Karpas-422 (cell line): Measurements from ENCODE around the gene TNFSF11. TPM values are rescaled to one million over a fixed set of nuclear protein-coding genes. Genes with fewer than 3 reads are reported as not detected.
"Not testable (repeated sequence)": the region's sequence is repeated elsewhere in the genome, so short reads cannot be mapped to it uniquely, and the experiment has no call there.

Source experiments
- DNase-seq: peaks from one replicate; pipeline ENCODE4 v3.0.0-alpha.2; 2015
- H2AFZ ChIP-seq: fragments of 200-600 bp; sonication (generic); 2 replicates; pipeline ENCODE4 v1.6.1; 2014; ENCODE audit warnings: antibody characterized with exemption, low read length, mixed read lengths
- H3K27ac ChIP-seq: fragments of 200-600 bp; sonication (generic); 2 replicates; pipeline ENCODE4 v1.5.1; 2014; ENCODE audit warnings: mild to moderate bottlenecking, low read length, moderate library complexity
- H3K27me3 ChIP-seq: fragments of 200-600 bp; sonication (generic); 2 replicates; pipeline ENCODE4 v1.6.1; 2014; ENCODE audit warnings: low read length, mixed read lengths
- H3K36me3 ChIP-seq: fragments of 200-600 bp; sonication (generic); 2 replicates; pipeline ENCODE4 v1.6.1; 2014; ENCODE audit warnings: low read length, mixed read lengths; ENCODE audit not compliant: insufficient read depth
- H3K4me1 ChIP-seq: fragments of 200-600 bp; sonication (generic); 2 replicates; pipeline ENCODE4 v1.6.1; 2014; ENCODE audit warnings: mild to moderate bottlenecking, low read length, mixed read lengths
- H3K4me2 ChIP-seq: fragments of 200-600 bp; sonication (generic); 2 replicates; pipeline ENCODE4 v1.6.1; 2014; ENCODE audit warnings: low read length, low read depth, mild to moderate bottlenecking; ENCODE audit not compliant: poor library complexity, severe bottlenecking
- H3K4me3 ChIP-seq: fragments of 200-600 bp; sonication (generic); 2 replicates; pipeline ENCODE4 v1.5.1; 2014; ENCODE audit warnings: mild to moderate bottlenecking, antibody characterized with exemption, low read length, mixed read lengths
- H3K79me2 ChIP-seq: fragments of 200-600 bp; sonication (generic); 2 replicates; pipeline ENCODE4 v1.6.1; 2014; ENCODE audit warnings: mild to moderate bottlenecking, low read length, mixed read lengths
- H3K9ac ChIP-seq: fragments of 200-600 bp; sonication (generic); 2 replicates; pipeline ENCODE4 v1.6.0; 2014; ENCODE audit warnings: low read length
- H3K9me2 ChIP-seq: fragments of 200-600 bp; sonication (generic), shearing (Covaris generic); replicated peaks from 2 replicates; pipeline ENCODE4 v1.6.0; 2014; ENCODE audit warnings: mild to moderate bottlenecking, low read length, moderate library complexity; ENCODE audit not compliant: insufficient read depth
- H3K9me3 ChIP-seq: fragments of 300-700, 200-600 bp; sonication (generic); 2 replicates; pipeline ENCODE4 v1.6.1; 2014; ENCODE audit warnings: low read length, mixed read lengths
- H4K20me1 ChIP-seq: fragments of 200-600 bp; sonication (generic); 2 replicates; pipeline ENCODE4 v1.6.1; 2014; ENCODE audit warnings: mild to moderate bottlenecking, antibody characterized with exemption, low read length, low read depth; ENCODE audit not compliant: insufficient read depth
- total RNA-seq: library from RNA; depleted of rRNA; stranded (reverse); fragments of >200 nt; shearing (Covaris generic); gene quantifications from 2 replicates; pipeline ENCODE4 v1.2.3, GENCODE V29; 2014; ENCODE audit warnings: low replicate concordance

TNFSF11 gene
- total RNA-seq, 1 experiment from 2014 or later: not detected

GRCh38 chr13:42551611-42552010 lies 22.3 kb upstream of the TNFSF11 start:
- Histone ChIP-seq H3K79me2 (no peaks in the 10 kb centered on the region), H3K9ac (no peak overlapping the region), H3K9me3 (no peaks in the 10 kb centered on the region), H3K4me3 (no peak overlapping the region), H4K20me1 (no peaks in the 10 kb centered on the region), H3K4me1 (peaks cover 27% of the 10 kb centered on the region), H3K9me2 (no peaks in the 10 kb centered on the region), H3K27me3 (no peaks in the 10 kb centered on the region), H3K27ac (no peak overlapping the region), H2AFZ (no peak overlapping the region), H3K4me2 (no peak overlapping the region), H3K36me3 (no peaks in the 10 kb centered on the region)
- no peak for DNase-seq

GRCh38 chr13:42553098-42554046 lies 20.6 kb upstream of the TNFSF11 start:
- Histone ChIP-seq H3K4me1 (peaks cover 27% of the 10 kb centered on the region), H3K9me3 (no peaks in the 10 kb centered on the region), H3K36me3 (no peaks in the 10 kb centered on the region), H4K20me1 (no peaks in the 10 kb centered on the region), H3K9ac (no peak overlapping the region), H3K27me3 (no peaks in the 10 kb centered on the region), H2AFZ (no peak overlapping the region), H3K27ac (no peak overlapping the region), H3K4me3 (no peak overlapping the region), H3K79me2 (no peaks in the 10 kb centered on the region), H3K4me2 (no peak overlapping the region), H3K9me2 (no peaks in the 10 kb centered on the region)
- no peak for DNase-seq

GRCh38 chr13:42559057-42559456 lies 14.9 kb upstream of the TNFSF11 start:
- no peak overlapping the region for H3K9ac ChIP-seq
- no peaks in the 10 kb centered on the region for H3K79me2 ChIP-seq
- no peaks in the 10 kb centered on the region for H3K27me3 ChIP-seq
- no peak for DNase-seq
- no peaks in the 10 kb centered on the region for H4K20me1 ChIP-seq
- H3K9me2 ChIP-seq: no peaks in the 10 kb centered on the region
- H3K4me3 ChIP-seq: no peak overlapping the region
- no peak overlapping the region for H3K27ac ChIP-seq
- peaks cover 8% of the 10 kb centered on the region for H3K4me1 ChIP-seq
- H2AFZ ChIP-seq: no peak overlapping the region
- H3K4me2 ChIP-seq: no peak overlapping the region
- H3K36me3 ChIP-seq: no peaks in the 10 kb centered on the region
- H3K9me3 ChIP-seq: no peaks in the 10 kb centered on the region

GRCh38 chr13:42559573-42560218 lies 14.3 kb upstream of the TNFSF11 start:
- H3K27ac ChIP-seq, H3K79me2 ChIP-seq: not testable (repeated sequence)

GRCh38 chr13:42560320-42560719 lies 13.6 kb upstream of the TNFSF11 start:
- not testable (repeated sequence) for H4K20me1 ChIP-seq, H3K4me2 ChIP-seq, DNase-seq, H3K36me3 ChIP-seq, H2AFZ ChIP-seq, H3K9me3 ChIP-seq, H3K27ac ChIP-seq, H3K9me2 ChIP-seq, H3K4me3 ChIP-seq, H3K4me1 ChIP-seq, H3K27me3 ChIP-seq, H3K9ac ChIP-seq, H3K79me2 ChIP-seq

More at GRCh38 chr13:42559573-42560218, 14.3 kb upstream of the TNFSF11 start:
- H3K4me1 ChIP-seq, H3K9me3 ChIP-seq, H3K9me2 ChIP-seq, H3K4me3 ChIP-seq, H2AFZ ChIP-seq, H3K36me3 ChIP-seq, H3K4me2 ChIP-seq, H3K9ac ChIP-seq, H4K20me1 ChIP-seq, H3K27me3 ChIP-seq, DNase-seq: not testable (repeated sequence)

- H3K79me2 ChIP-seq: no peaks in the 10 kb centered on the region
- no peaks in the 10 kb centered on the region for H4K20me1 ChIP-seq
- no peaks in the 10 kb centered on the region for H3K9me3 ChIP-seq
- 0 out of 2 replicates have a peak, but pooled peaks cover 3% of the 10 kb centered on the region for H3K4me1 ChIP-seq
- no peak overlapping the region for H3K27ac ChIP-seq
- no peak overlapping the region for H3K4me3 ChIP-seq
- no peak overlapping the region for H3K9ac ChIP-seq
- no peak overlapping the region for H2AFZ ChIP-seq
- no peaks in the 10 kb centered on the region for H3K27me3 ChIP-seq
- H3K36me3 ChIP-seq: no peaks in the 10 kb centered on the region
- H3K9me2 ChIP-seq: no peaks in the 10 kb centered on the region
- no peak for DNase-seq
- no peak overlapping the region for H3K4me2 ChIP-seq
Measured at GRCh38 chr13:42561752-42562467, 12.0 kb upstream of the TNFSF11 start.

GRCh38 chr13:42567906-42568305 lies 6.0 kb upstream of the TNFSF11 start:
- H3K9ac ChIP-seq: no peak overlapping the region
- no peak overlapping the region for H3K27ac ChIP-seq
- no peak for DNase-seq
- peaks cover 6% of the 10 kb centered on the region for H3K4me1 ChIP-seq
- no peak overlapping the region for H3K4me3 ChIP-seq
- no peaks in the 10 kb centered on the region for H4K20me1 ChIP-seq
- no peaks in the 10 kb centered on the region for H3K9me2 ChIP-seq
- no peak overlapping the region for H2AFZ ChIP-seq
- no peaks in the 10 kb centered on the region for H3K79me2 ChIP-seq
- H3K36me3 ChIP-seq: no peaks in the 10 kb centered on the region
- H3K4me2 ChIP-seq: no peak overlapping the region
- H3K9me3 ChIP-seq: no peaks in the 10 kb centered on the region
- no peaks in the 10 kb centered on the region for H3K27me3 ChIP-seq
